ENCODE results near the gene GIPR. TPM values are rescaled to one million over a fixed set of nuclear protein-coding genes. Genes with fewer than 3 reads are reported as not detected.

GIPR gene
- total RNA-seq, 1 donor: not detected

GRCh38 chr19:45710356-45711130, 42.5 kb downstream of the GIPR start:
- DNase-seq (ENCODE audit: low read depth): no peak
- no peak for TF ChIP-seq CTCF (IDR thresholded peaks at IDR 0.05; ENCODE audit: insufficient read depth, low read depth, low read length)

GRCh38 chr19:45711851-45712698, 44.1 kb downstream of the GIPR start:
- no peak for DNase-seq (ENCODE audit: low read depth)
- no peak overlapping the region for H3K4me3 ChIP-seq (ENCODE audit: low read depth, low read length)
- TF ChIP-seq CTCF (IDR thresholded peaks at IDR 0.05; ENCODE audit: insufficient read depth, low read depth, low read length): no peak

More at GRCh38 chr19:45710356-45711130, 42.5 kb downstream of the GIPR start:
- H3K4me3 ChIP-seq (ENCODE audit: low read depth, low read length): no peak overlapping the region

GRCh38 chr19:45712699-45713067, 44.7 kb downstream of the GIPR start:
- no peak for DNase-seq (ENCODE audit: low read depth)
- TF ChIP-seq CTCF (IDR thresholded peaks at IDR 0.05; ENCODE audit: insufficient read depth, low read depth, low read length): no peak
- no peak overlapping the region for H3K4me3 ChIP-seq (ENCODE audit: low read depth, low read length)

GRCh38 chr19:45713141-45713540, 45.1 kb downstream of the GIPR start:
- no peak for TF ChIP-seq CTCF (IDR thresholded peaks at IDR 0.05; ENCODE audit: insufficient read depth, low read depth, low read length)
- DNase-seq (ENCODE audit: low read depth): no peak
- H3K4me3 ChIP-seq (ENCODE audit: low read depth, low read length): no peak overlapping the region

GRCh38 chr19:45715139-45715538, 47.1 kb downstream of the GIPR start:
- H3K4me3 ChIP-seq (ENCODE audit: low read depth, low read length): no peak overlapping the region
- no peak for TF ChIP-seq CTCF (IDR thresholded peaks at IDR 0.05; ENCODE audit: insufficient read depth, low read depth, low read length)
- no peak for DNase-seq (ENCODE audit: low read depth)

GRCh38 chr19:45716359-45717130, 48.5 kb downstream of the GIPR start:
- peak; percentile 18 for DNase-seq (ENCODE audit: low read depth)
- H3K4me3 ChIP-seq (ENCODE audit: low read depth, low read length): peak overlapping the region; percentile 97
- no peak for TF ChIP-seq CTCF (IDR thresholded peaks at IDR 0.05; ENCODE audit: insufficient read depth, low read depth, low read length)

Data from fibroblast of villous mesenchyme (primary cell).